IMR-90 (cell line): ENCODE results near the gene SRBD1. TPM values are rescaled to one million over a fixed set of nuclear protein-coding genes. Genes with fewer than 3 reads are reported as not detected.

ENCODE experiments used
- ATAC-seq: fragments of 200-7000 bp; cut with Tn5 transposase; 2 replicates; pipeline ENCODE4 v1.9.1; 2020; ENCODE audit warnings: low read depth, mild to moderate bottlenecking, moderate library complexity
- BruUV-seq: library from RNA; stranded (reverse); fragments of 400-500 nt; replicated peaks from 2 replicates; lab custom pipeline; 2021; lab: Mats Ljungman, UMichigan
- CTCF ChIA-PET: fragments of 300-600 bp; formaldehyde crosslinking; extraction: SDS; loops from one replicate; lab custom pipeline; 2021; ENCODE audit warnings: antibody characterized with exemption; lab: Yijun Ruan, JAX
- POLR2A ChIA-PET: fragments of 300-600 bp; sonication (Branson Sonifier 250); formaldehyde crosslinking; loops from one replicate; lab custom pipeline; 2022; ENCODE audit warnings: antibody characterized with exemption; ENCODE audit not compliant: unreplicated experiment; lab: Charles Lee
- DNase-seq: peaks from one replicate; pipeline ENCODE4 v3.0.0; 2013
- H2AFZ ChIP-seq: replicated peaks from 2 replicates; pipeline ENCODE3; 2013; ENCODE audit warnings: low read length, mild to moderate bottlenecking; ENCODE audit not compliant: poor library complexity
- H2AK5ac ChIP-seq: 2 replicates; pipeline ENCODE4 v1.6.1; 2013; ENCODE audit warnings: low read depth, low read length, inconsistent platforms
- H2AK9ac ChIP-seq: replicated peaks from 2 replicates; pipeline ENCODE3; 2013; ENCODE audit warnings: mild to moderate bottlenecking, low read depth, low read length, moderate library complexity; ENCODE audit not compliant: poor library complexity
- H2BK120ac ChIP-seq: 2 replicates; pipeline ENCODE4 v1.6.1; 2013; ENCODE audit warnings: low read depth, low read length, inconsistent platforms
- H2BK15ac ChIP-seq: 3 replicates; pipeline ENCODE4 v1.6.1; 2013; ENCODE audit warnings: low read depth, low read length, inconsistent platforms
- H2BK20ac ChIP-seq: 2 replicates; pipeline ENCODE4 v1.6.1; 2013; ENCODE audit warnings: low read depth, mild to moderate bottlenecking, inconsistent platforms, low read length, moderate library complexity
- H2BK5ac ChIP-seq: 2 replicates; pipeline ENCODE4 v1.6.1; 2013; ENCODE audit warnings: mild to moderate bottlenecking, low read depth, low read length, inconsistent platforms; ENCODE audit not compliant: poor library complexity, severe bottlenecking
- H3K14ac ChIP-seq: replicated peaks from 2 replicates; pipeline ENCODE4 v1.6.1; 2013; ENCODE audit warnings: low read depth, low read length, inconsistent platforms
- H3K18ac ChIP-seq: 2 replicates; pipeline ENCODE4 v1.6.1; 2013; ENCODE audit warnings: low read depth, low read length, control low read depth
- H3K23ac ChIP-seq: 2 replicates; pipeline ENCODE4 v1.6.1; 2013; ENCODE audit warnings: low read depth, low read length, inconsistent platforms
- H3K27ac ChIP-seq: 2 replicates; pipeline ENCODE4 v1.5.1; 2013; ENCODE audit warnings: mild to moderate bottlenecking, control low read depth, low read length; ENCODE audit not compliant: insufficient read depth
- H3K27me3 ChIP-seq: 2 replicates; pipeline ENCODE4 v1.6.1; 2013; ENCODE audit warnings: low read length; ENCODE audit not compliant: control insufficient read depth, insufficient read depth
- H3K36me3 ChIP-seq: 2 replicates; pipeline ENCODE4 v1.6.1; 2013; ENCODE audit warnings: low read length, mixed read lengths; ENCODE audit not compliant: control insufficient read depth, insufficient read depth
- H3K4ac ChIP-seq: 2 replicates; pipeline ENCODE4 v1.6.1; 2013; ENCODE audit warnings: low read depth, low read length, inconsistent platforms
- H3K4me1 ChIP-seq: 2 replicates; pipeline ENCODE4 v1.6.1; 2013; ENCODE audit warnings: low read length, mixed read lengths; ENCODE audit not compliant: control insufficient read depth, insufficient read depth
- H3K4me2 ChIP-seq: 2 replicates; pipeline ENCODE4 v1.6.1; 2013; ENCODE audit warnings: low read depth, mild to moderate bottlenecking, control low read depth, low read length, moderate library complexity
- H3K4me3 ChIP-seq: 2 replicates; pipeline ENCODE4 v1.5.1; 2013; ENCODE audit warnings: low read depth, mild to moderate bottlenecking, control low read depth, low read length, moderate library complexity; ENCODE audit not compliant: insufficient read depth
- H3K56ac ChIP-seq: 2 replicates; pipeline ENCODE4 v1.6.1; 2013; ENCODE audit warnings: low read length, inconsistent platforms; ENCODE audit not compliant: insufficient read depth; ENCODE audit errors: extremely low read depth
- H3K79me1 ChIP-seq, 2 experiments: 2 replicates each; pipeline ENCODE4 v1.6.1; 2013; ENCODE audit warnings: low read length in 2 of 2, inconsistent platforms in 1 of 2, low read depth in 1 of 2
- H3K9ac ChIP-seq: 2 replicates; pipeline ENCODE4 v1.6.1; 2013; ENCODE audit warnings: low read depth, low read length, control low read depth
- H3K9me1 ChIP-seq: 2 replicates; pipeline ENCODE4 v1.6.1; 2013; ENCODE audit warnings: low read length, inconsistent platforms; ENCODE audit not compliant: insufficient read depth
- H3K9me3 ChIP-seq: 2 replicates; pipeline ENCODE4 v1.6.1; 2013; ENCODE audit warnings: low read length; ENCODE audit not compliant: control insufficient read depth, insufficient read depth
- H4K20me1 ChIP-seq: 2 replicates; pipeline ENCODE4 v1.6.1; 2013; ENCODE audit warnings: low read length, inconsistent platforms; ENCODE audit not compliant: insufficient read depth
- H4K5ac ChIP-seq: 2 replicates; pipeline ENCODE4 v1.6.1; 2013; ENCODE audit warnings: mild to moderate bottlenecking, low read depth, low read length, control low read depth
- H4K8ac ChIP-seq, 2 experiments: 2 replicates each; pipeline ENCODE4 v1.6.1; 2013; ENCODE audit warnings: low read depth in 2 of 2, low read length in 2 of 2, control low read depth in 1 of 2, inconsistent platforms in 1 of 2
- H4K91ac ChIP-seq: 2 replicates; pipeline ENCODE4 v1.6.1; 2013; ENCODE audit warnings: low read depth, low read length, inconsistent platforms; ENCODE audit not compliant: insufficient read depth
- MXI1 ChIP-seq: IDR thresholded peaks from 2 replicates; pipeline ENCODE4 v1.6.1; 2012; ENCODE audit warnings: low read depth, mild to moderate bottlenecking, low read length, moderate library complexity, borderline replicate concordance
- RAD21 ChIP-seq: IDR thresholded peaks from 2 replicates; pipeline ENCODE4 v1.6.1; 2012; ENCODE audit warnings: low read length, improper control_type of control experiment
- RCOR1 ChIP-seq: IDR thresholded peaks from 2 replicates; pipeline ENCODE4 v1.6.1; 2012; ENCODE audit warnings: mild to moderate bottlenecking, low read length, improper control_type of control experiment; ENCODE audit not compliant: insufficient replicate concordance
- RFX5 ChIP-seq: IDR thresholded peaks from 2 replicates; pipeline ENCODE4 v1.8.0; 2012; ENCODE audit warnings: low read depth, mild to moderate bottlenecking, low read length, moderate library complexity
- WGBS, 2 experiments: methylation state at CpG; one replicate each; pipeline versions ENCODE4 v1.1.5 to v1.1.7; 2013; ENCODE audit warnings: missing lambda C conversion rate in 2 of 2; ENCODE audit not compliant: insufficient read length in 1 of 2; ENCODE audit errors: extremely low coverage in 2 of 2; 5-methylcytosine and 5-hydroxymethylcytosine counted together
- dilution Hi-C: fragments of 300-500 bp; cut with HindIII; formaldehyde crosslinking; loops from one replicate; pipeline ENCODE4 v1.14.3; 2018; ENCODE audit warnings: low sequenced_read_pairs; ENCODE audit not compliant: unreplicated experiment
- in situ Hi-C: fragments of 300-500 bp; cut with MboI; formaldehyde crosslinking; loops from 3 replicates; pipeline ENCODE4 v1.14.3; 2019; ENCODE audit warnings: low sequenced_read_pairs, inconsistent platforms, mixed read lengths
- intact Hi-C: fragments of 100-400 bp; cut with micrococcal nuclease; formaldehyde crosslinking; loops from 2 replicates; pipeline ENCODE4 v1.10.0; 2022
- polyA plus RNA-seq, 3 experiments: library from polyadenylated mRNA; depleted of rRNA; stranded (reverse); fragments of >200 nt; gene quantifications; 2 replicates each; pipeline ENCODE4 v1.2.3, GENCODE V29; 2012; ENCODE audit warnings: low replicate concordance in 1 of 3
- total RNA-seq: library from RNA; depleted of rRNA; stranded (reverse); fragments of >200 nt; gene quantifications from 2 replicates; pipeline ENCODE4 v1.2.3, GENCODE V29; 2012
- TF ChIP-seq, protein P1 (sequence below): fragments of 150-350 bp; IDR thresholded peaks from 2 replicates; pipeline ENCODE4 v1.6.1; 2016; ENCODE audit warnings: low read depth, mild to moderate bottlenecking, low read length, moderate library complexity, borderline replicate concordance
- TF ChIP-seq, protein P2 (sequence below): conservative IDR thresholded peaks from 2 replicates; pipeline ENCODE4 v1.5.1; 2012; ENCODE audit warnings: mild to moderate bottlenecking, low read depth, low read length, improper control_type of control experiment

The SRBD1 gene
- total and polyA plus RNA-seq, 2 of the 4 experiments (the other 2 are of a cell fraction): 3.5 to 14.7 TPM

- H2BK15ac ChIP-seq: no peak overlapping the region
- 0 out of 2 replicates have a peak, but pooled peaks cover 8% of the 10 kb centered on the region for H3K9me1 ChIP-seq
- no peak overlapping the region for H2BK5ac ChIP-seq
- no peaks in the 10 kb centered on the region for H3K9me3 ChIP-seq
- peaks cover 12 to 20% of the 10 kb centered on the region in 2 experiments for H3K79me1 ChIP-seq
- BruUV-seq: no TSS peak
- no peaks in the 10 kb centered on the region for H3K36me3 ChIP-seq
- no peak overlapping the region for H2AFZ ChIP-seq
- dilution Hi-C loops (no loop called here), intact Hi-C loops (no loop called here), in situ Hi-C loops (no loop called here)
- H3K14ac ChIP-seq: no peak overlapping the region
- no peak overlapping the region for H2BK120ac ChIP-seq
- no peak for DNase-seq
- H3K4me1 ChIP-seq: peaks cover 7% of the 10 kb centered on the region
- H3K9ac ChIP-seq: no peak overlapping the region
- POLR2A ChIA-PET: no interaction called here
- no peak overlapping the region for H3K4ac ChIP-seq
- CTCF ChIA-PET: no interaction called here
- H3K27ac ChIP-seq: no peak overlapping the region
- H4K8ac ChIP-seq: no peak overlapping the region; a peak in 1 of 4 replicates
- H2AK9ac ChIP-seq: no peak overlapping the region
- no peak overlapping the region for H2BK20ac ChIP-seq
- H3K4me2 ChIP-seq: no peak overlapping the region
- no peak overlapping the region for H3K18ac ChIP-seq
- H4K20me1 ChIP-seq: no peaks in the 10 kb centered on the region
- H4K91ac ChIP-seq: no peak overlapping the region
- no peaks in the 10 kb centered on the region for H3K27me3 ChIP-seq
- no peak overlapping the region for H3K23ac ChIP-seq
- no CpG with 5 or more reads among the region's 2 CpGs for WGBS, 2 experiments
- H4K5ac ChIP-seq: no peak overlapping the region
- TF ChIP-seq RCOR1: no peak
- TF ChIP-seq, protein P1, sequence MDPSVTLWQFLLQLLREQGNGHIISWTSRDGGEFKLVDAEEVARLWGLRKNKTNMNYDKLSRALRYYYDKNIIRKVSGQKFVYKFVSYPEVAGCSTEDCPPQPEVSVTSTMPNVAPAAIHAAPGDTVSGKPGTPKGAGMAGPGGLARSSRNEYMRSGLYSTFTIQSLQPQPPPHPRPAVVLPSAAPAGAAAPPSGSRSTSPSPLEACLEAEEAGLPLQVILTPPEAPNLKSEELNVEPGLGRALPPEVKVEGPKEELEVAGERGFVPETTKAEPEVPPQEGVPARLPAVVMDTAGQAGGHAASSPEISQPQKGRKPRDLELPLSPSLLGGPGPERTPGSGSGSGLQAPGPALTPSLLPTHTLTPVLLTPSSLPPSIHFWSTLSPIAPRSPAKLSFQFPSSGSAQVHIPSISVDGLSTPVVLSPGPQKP: no peak
- no peak for TF ChIP-seq MXI1
- TF ChIP-seq, protein P2, sequence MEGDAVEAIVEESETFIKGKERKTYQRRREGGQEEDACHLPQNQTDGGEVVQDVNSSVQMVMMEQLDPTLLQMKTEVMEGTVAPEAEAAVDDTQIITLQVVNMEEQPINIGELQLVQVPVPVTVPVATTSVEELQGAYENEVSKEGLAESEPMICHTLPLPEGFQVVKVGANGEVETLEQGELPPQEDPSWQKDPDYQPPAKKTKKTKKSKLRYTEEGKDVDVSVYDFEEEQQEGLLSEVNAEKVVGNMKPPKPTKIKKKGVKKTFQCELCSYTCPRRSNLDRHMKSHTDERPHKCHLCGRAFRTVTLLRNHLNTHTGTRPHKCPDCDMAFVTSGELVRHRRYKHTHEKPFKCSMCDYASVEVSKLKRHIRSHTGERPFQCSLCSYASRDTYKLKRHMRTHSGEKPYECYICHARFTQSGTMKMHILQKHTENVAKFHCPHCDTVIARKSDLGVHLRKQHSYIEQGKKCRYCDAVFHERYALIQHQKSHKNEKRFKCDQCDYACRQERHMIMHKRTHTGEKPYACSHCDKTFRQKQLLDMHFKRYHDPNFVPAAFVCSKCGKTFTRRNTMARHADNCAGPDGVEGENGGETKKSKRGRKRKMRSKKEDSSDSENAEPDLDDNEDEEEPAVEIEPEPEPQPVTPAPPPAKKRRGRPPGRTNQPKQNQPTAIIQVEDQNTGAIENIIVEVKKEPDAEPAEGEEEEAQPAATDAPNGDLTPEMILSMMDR: no peak
- TF ChIP-seq RAD21: no peak
- no peak for TF ChIP-seq RFX5
- no peak overlapping the region for H3K4me3 ChIP-seq
- ATAC-seq: no peak
- H2AK5ac ChIP-seq: no peak overlapping the region; the same call in 1 of the 2 replicates
- no peak overlapping the region for H3K56ac ChIP-seq
Measured at GRCh38 chr2:45612285-45612684, 1.2 kb upstream of the SRBD1 start.
